ENCODE measurements around the gene ARHGEF17. TPM values are rescaled to one million over a fixed set of nuclear protein-coding genes. Genes with fewer than 3 reads are reported as not detected.

ARHGEF17 gene
- total and polyA plus RNA-seq, 2 of the 13 experiments (the other 11 are each of a cell fraction or from before 2014, with no cell fraction given), result 10.7 to 28.8 TPM

DNA sequence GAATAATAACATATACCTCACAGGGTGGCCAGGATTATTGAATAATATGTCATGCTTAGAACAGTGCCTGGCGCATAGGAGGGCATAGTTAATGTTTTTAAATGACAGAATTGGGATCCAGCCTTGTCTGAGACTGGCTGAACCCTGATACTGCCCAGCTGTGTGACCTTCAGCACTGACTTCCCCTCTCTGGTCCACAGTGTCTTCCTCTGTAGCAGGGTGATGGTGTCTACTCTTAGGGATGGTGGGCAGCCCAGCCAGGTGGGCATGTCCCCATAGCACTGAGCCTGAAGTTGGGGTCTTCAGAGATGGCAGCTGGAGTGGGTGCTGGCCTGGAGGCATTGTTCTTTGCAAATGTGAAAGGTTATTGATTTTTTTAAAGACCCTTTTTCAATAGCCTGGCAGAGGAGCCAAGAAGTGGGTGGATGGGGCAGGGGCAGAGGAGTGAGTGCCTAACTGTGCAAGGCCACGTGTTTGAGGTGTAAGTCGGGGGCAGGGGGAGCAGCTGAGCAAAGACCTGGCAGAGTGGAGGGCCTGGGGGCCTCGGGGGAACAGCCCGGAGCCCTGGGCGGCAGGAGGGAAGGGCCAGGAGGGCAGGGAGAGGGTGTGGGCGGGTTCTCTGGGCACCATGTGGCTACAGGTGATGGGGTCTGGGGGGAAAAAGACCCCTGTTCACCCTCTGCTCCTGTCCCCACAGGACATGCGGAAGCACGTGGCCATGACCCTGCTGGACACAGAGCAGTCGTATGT, 38.3 kb downstream of the ARHGEF17 start:
- intact Hi-C loops (cut with micrococcal nuclease; ENCODE audit: unreplicated experiment), result no loop called here
- Histone ChIP-seq H2AFZ (ENCODE audit: low read length) (no peak overlapping the region), H3K9ac (ENCODE audit: insufficient read depth, low read depth, low read length) (no peak overlapping the region), H3K27me3 (ENCODE audit: control insufficient read depth in 1 of 2, insufficient read depth in 2 of 2, low read length in 2 of 2) (no peaks in the 10 kb centered on the region), H4K20me1 (ENCODE audit: insufficient read depth, low read length) (peaks cover 24% of the 10 kb centered on the region; the same call in 1 of the 2 replicates), H3K9me3 (ENCODE audit: low read length) (no peaks in the 10 kb centered on the region), H3K4me2 (ENCODE audit: low read depth, low read length) (no peak overlapping the region), H3K4me3 (replicated peaks in 1 of 3; ENCODE audit: insufficient read depth in 1 of 3, low read depth in 2 of 3, low read length in 3 of 3) (no peak overlapping the region), H3K79me2 (ENCODE audit: insufficient read depth, low read length) (peaks cover 3% of the 10 kb centered on the region), H3K27ac (ENCODE audit: extremely low read length, insufficient read depth, low read length) (peak overlapping the region; percentile 37), H3K4me1 (ENCODE audit: insufficient read depth, low read length) (peaks cover 33% of the 10 kb centered on the region), H3K36me3 (replicated peaks in 1 of 2; ENCODE audit: control insufficient read depth in 1 of 2, insufficient read depth in 2 of 2, low read length in 2 of 2) (peaks cover 10 to 26% of the 10 kb centered on the region in 2 experiments; a peak in 4 of 5 replicates)
- in situ Hi-C loops (cut with HindIII; ENCODE audit: extremely low pct_ligation_motif_present, low pct_unique_long_range_greater_than_20kb), result no loop called here
- ChIA-PET CTCF (ENCODE audit: low intra/inter-chr PET ratio, low total read pairs) (no interaction called here), POLR2A (no interaction called here)
- 74% methylated on average over 7 of the region's 10 CpGs for WGBS (ENCODE audit: low lambda C conversion rate)
- BruUV-seq (replicated peaks), result no TSS peak
- FAIRE-seq (no peak), ATAC-seq (no peak), DNase-seq (ENCODE audit: low spot score) (no peak)
- TF ChIP-seq ZNF768 (CRISPR knock-in tag; IDR thresholded peaks at IDR 0.05) (peak; percentile 95), ZBTB7A (CRISPR knock-in tag; IDR thresholded peaks at IDR 0.05) (0 out of 2 replicates have a peak, but pooled peaks have one; percentile 19), PPARG (CRISPR knock-in tag; conservative IDR thresholded peaks at IDR 0.05) (no peak)

DNA sequence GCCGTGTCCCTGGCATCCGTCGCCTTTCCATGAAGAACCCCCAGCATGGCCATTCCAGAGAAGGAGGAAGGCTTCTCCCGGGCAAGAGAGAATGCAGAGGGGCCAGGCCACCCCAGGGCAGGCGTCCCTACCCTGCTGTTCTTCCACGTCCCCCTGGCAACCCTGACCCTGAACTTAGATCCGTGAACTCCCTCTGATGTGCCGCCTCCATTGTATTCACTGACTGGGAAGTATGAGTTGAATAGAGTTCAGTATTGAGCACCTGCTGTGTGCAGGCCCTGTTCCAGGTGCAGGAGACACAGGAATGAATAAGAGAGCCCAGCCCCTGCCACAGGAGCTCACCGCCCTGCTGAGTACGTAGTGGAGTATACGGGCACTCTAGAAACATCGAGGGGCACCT, 39.0 kb downstream of the ARHGEF17 start:
- FAIRE-seq (no peak), ATAC-seq (peak; percentile 63), DNase-seq (ENCODE audit: low spot score) (peak; percentile 74)
- Histone ChIP-seq H3K9ac (ENCODE audit: insufficient read depth, low read depth, low read length) (no peak overlapping the region), H3K9me3 (ENCODE audit: low read length) (no peaks in the 10 kb centered on the region), H3K4me2 (ENCODE audit: low read depth, low read length) (no peak overlapping the region), H4K20me1 (ENCODE audit: insufficient read depth, low read length) (peaks cover 26% of the 10 kb centered on the region; the same call in 1 of the 2 replicates), H3K4me1 (ENCODE audit: insufficient read depth, low read length) (peaks cover 33% of the 10 kb centered on the region), H3K4me3 (replicated peaks in 1 of 3; ENCODE audit: insufficient read depth in 1 of 3, low read depth in 2 of 3, low read length in 3 of 3) (no peak overlapping the region), H3K27me3 (ENCODE audit: control insufficient read depth in 1 of 2, insufficient read depth in 2 of 2, low read length in 2 of 2) (no peaks in the 10 kb centered on the region), H3K36me3 (replicated peaks in 1 of 2; ENCODE audit: control insufficient read depth in 1 of 2, insufficient read depth in 2 of 2, low read length in 2 of 2) (peaks cover 10 to 23% of the 10 kb centered on the region in 2 experiments; a peak in 4 of 5 replicates), H3K79me2 (ENCODE audit: insufficient read depth, low read length) (peaks cover 3% of the 10 kb centered on the region), H3K27ac (ENCODE audit: extremely low read length, insufficient read depth, low read length) (peak overlapping the region; percentile 37), H2AFZ (ENCODE audit: low read length) (no peak overlapping the region)
- intact Hi-C loops (cut with micrococcal nuclease; ENCODE audit: unreplicated experiment) (no loop called here), in situ Hi-C loops (cut with HindIII; ENCODE audit: extremely low pct_ligation_motif_present, low pct_unique_long_range_greater_than_20kb) (no loop called here)
- ChIA-PET CTCF (ENCODE audit: low intra/inter-chr PET ratio, low total read pairs) (no interaction called here), POLR2A (no interaction called here)
- 59% methylated on average over 8 of the region's 12 CpGs for WGBS (ENCODE audit: low lambda C conversion rate)
- BruUV-seq (replicated peaks), result no TSS peak
- TF ChIP-seq ZNF605 (CRISPR knock-in tag; IDR thresholded peaks at IDR 0.05) (0 out of 2 replicates have a peak, but pooled peaks have one; percentile 11), TBX2 (CRISPR knock-in tag; IDR thresholded peaks at IDR 0.05; ENCODE audit: borderline replicate concordance) (0 out of 2 replicates have a peak, but pooled peaks have one; percentile 16), ZNF484 (CRISPR knock-in tag; IDR thresholded peaks at IDR 0.05; ENCODE audit: borderline replicate concordance, low read depth) (no peak), ZNF879 (CRISPR knock-in tag; IDR thresholded peaks at IDR 0.05) (no peak), ZMYM2 (CRISPR knock-in tag; IDR thresholded peaks at IDR 0.05) (peak; percentile 80)
- TF ChIP-seq, protein P1, sequence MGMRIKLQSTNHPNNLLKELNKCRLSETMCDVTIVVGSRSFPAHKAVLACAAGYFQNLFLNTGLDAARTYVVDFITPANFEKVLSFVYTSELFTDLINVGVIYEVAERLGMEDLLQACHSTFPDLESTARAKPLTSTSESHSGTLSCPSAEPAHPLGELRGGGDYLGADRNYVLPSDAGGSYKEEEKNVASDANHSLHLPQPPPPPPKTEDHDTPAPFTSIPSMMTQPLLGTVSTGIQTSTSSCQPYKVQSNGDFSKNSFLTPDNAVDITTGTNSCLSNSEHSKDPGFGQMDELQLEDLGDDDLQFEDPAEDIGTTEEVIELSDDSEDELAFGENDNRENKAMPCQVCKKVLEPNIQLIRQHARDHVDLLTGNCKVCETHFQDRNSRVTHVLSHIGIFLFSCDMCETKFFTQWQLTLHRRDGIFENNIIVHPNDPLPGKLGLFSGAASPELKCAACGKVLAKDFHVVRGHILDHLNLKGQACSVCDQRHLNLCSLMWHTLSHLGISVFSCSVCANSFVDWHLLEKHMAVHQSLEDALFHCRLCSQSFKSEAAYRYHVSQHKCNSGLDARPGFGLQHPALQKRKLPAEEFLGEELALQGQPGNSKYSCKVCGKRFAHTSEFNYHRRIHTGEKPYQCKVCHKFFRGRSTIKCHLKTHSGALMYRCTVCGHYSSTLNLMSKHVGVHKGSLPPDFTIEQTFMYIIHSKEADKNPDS (CRISPR knock-in tag; IDR thresholded peaks at IDR 0.05), result no peak
- TF ChIP-seq, protein P2, sequence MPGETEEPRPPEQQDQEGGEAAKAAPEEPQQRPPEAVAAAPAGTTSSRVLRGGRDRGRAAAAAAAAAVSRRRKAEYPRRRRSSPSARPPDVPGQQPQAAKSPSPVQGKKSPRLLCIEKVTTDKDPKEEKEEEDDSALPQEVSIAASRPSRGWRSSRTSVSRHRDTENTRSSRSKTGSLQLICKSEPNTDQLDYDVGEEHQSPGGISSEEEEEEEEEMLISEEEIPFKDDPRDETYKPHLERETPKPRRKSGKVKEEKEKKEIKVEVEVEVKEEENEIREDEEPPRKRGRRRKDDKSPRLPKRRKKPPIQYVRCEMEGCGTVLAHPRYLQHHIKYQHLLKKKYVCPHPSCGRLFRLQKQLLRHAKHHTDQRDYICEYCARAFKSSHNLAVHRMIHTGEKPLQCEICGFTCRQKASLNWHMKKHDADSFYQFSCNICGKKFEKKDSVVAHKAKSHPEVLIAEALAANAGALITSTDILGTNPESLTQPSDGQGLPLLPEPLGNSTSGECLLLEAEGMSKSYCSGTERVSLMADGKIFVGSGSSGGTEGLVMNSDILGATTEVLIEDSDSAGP (CRISPR knock-in tag; IDR thresholded peaks at IDR 0.05; ENCODE audit: borderline replicate concordance), result no peak

Data from HepG2 (cell line).